HepG2 (cell line): ENCODE measurements around the gene TASOR2. TPM values are rescaled to one million over a fixed set of nuclear protein-coding genes. Genes with fewer than 3 reads are reported as not detected.

Experiments
- ARHGAP35 ChIP-seq: sonication (generic); formaldehyde crosslinking; IDR thresholded peaks from 2 replicates; pipeline ENCODE4 v1.9.0; 2022; ENCODE audit warnings: mild to moderate bottlenecking, inconsistent platforms, moderate library complexity, missing genetic modification reagents, borderline replicate concordance
- ERF ChIP-seq: IDR thresholded peaks from 2 replicates; pipeline ENCODE4 v1.6.1; 2018; ENCODE audit warnings: missing biosample characterization, missing genetic modification reagents
- KLF9 ChIP-seq: IDR thresholded peaks from 2 replicates; pipeline ENCODE4 v1.6.1; 2016; ENCODE audit warnings: low read depth
- MED1 ChIP-seq: sonication (generic); formaldehyde crosslinking; IDR thresholded peaks from 2 replicates; pipeline ENCODE4 v1.4.0; 2020; ENCODE audit warnings: missing genetic modification reagents
- MTA3 ChIP-seq: sonication (generic); formaldehyde crosslinking; IDR thresholded peaks from 2 replicates; pipeline ENCODE4 v1.4.0; 2020; ENCODE audit warnings: missing genetic modification reagents
- MXD1 ChIP-seq: sonication (generic); formaldehyde crosslinking; IDR thresholded peaks from 2 replicates; pipeline ENCODE4 v1.4.0; 2020; ENCODE audit warnings: mild to moderate bottlenecking, missing genetic modification reagents
- NR2F1 ChIP-seq, 2 experiments: fragments of 450-650 bp in 1 of 2; formaldehyde crosslinking in 1 of 2; IDR thresholded peaks; 2 replicates each; pipeline versions ENCODE4 v1.5.0 to v1.6.1; 2016 to 2020; ENCODE audit warnings: mild to moderate bottlenecking in 1 of 2, missing compliant biosample characterization in 1 of 2, missing genetic modification reagents in 1 of 2, moderate library complexity in 1 of 2
- NR2F2 ChIP-seq: IDR thresholded peaks from 2 replicates; pipeline ENCODE4 v1.6.1; 2012; ENCODE audit warnings: low read depth, inconsistent platforms, borderline replicate concordance
- RAD21 ChIP-seq: fragments of 450-650 bp; formaldehyde crosslinking; IDR thresholded peaks from 2 replicates; pipeline ENCODE4 v1.5.0; 2020; ENCODE audit warnings: mild to moderate bottlenecking
- SIN3A ChIP-seq: IDR thresholded peaks from 2 replicates; pipeline ENCODE4 v1.6.1; 2011; ENCODE audit warnings: low read depth, mild to moderate bottlenecking, control low read depth, low read length, borderline replicate concordance
- SMYD3 ChIP-seq: sonication (generic); formaldehyde crosslinking; IDR thresholded peaks from 2 replicates; pipeline ENCODE4 v1.8.1; 2023; ENCODE audit warnings: mild to moderate bottlenecking, missing genetic modification reagents
- SNAPC5 ChIP-seq: sonication (generic); formaldehyde crosslinking; IDR thresholded peaks from 2 replicates; pipeline ENCODE4 v1.8.1; 2023; ENCODE audit warnings: mild to moderate bottlenecking, missing genetic modification reagents, borderline replicate concordance
- SRF ChIP-seq: IDR thresholded peaks from 2 replicates; pipeline ENCODE4 v1.6.1; 2011; ENCODE audit warnings: mild to moderate bottlenecking, low read depth, low read length, moderate library complexity
- TGIF2 ChIP-seq: IDR thresholded peaks from 2 replicates; pipeline ENCODE4 v1.6.1; 2016; ENCODE audit warnings: control low read depth, missing compliant biosample characterization
- TRIM24 ChIP-seq: sonication (generic); formaldehyde crosslinking; IDR thresholded peaks from 2 replicates; pipeline ENCODE4 v1.8.0; 2022; ENCODE audit warnings: mild to moderate bottlenecking, missing genetic modification reagents
- ZFP36L2 ChIP-seq: sonication (generic); formaldehyde crosslinking; IDR thresholded peaks from 2 replicates; pipeline ENCODE4 v1.4.0; 2020; ENCODE audit warnings: missing genetic modification reagents
- ZNF142 ChIP-seq: sonication (generic); formaldehyde crosslinking; IDR thresholded peaks from 2 replicates; pipeline ENCODE4 v1.4.0; 2020; ENCODE audit warnings: missing genetic modification reagents
- ZNF207 ChIP-seq: fragments of 450-650 bp; IDR thresholded peaks from 2 replicates; pipeline ENCODE4 v1.6.1; 2016; ENCODE audit warnings: antibody characterized with exemption, borderline replicate concordance
- ZNF225 ChIP-seq: sonication (generic); formaldehyde crosslinking; IDR thresholded peaks from 2 replicates; pipeline ENCODE4 v1.4.0; 2020; ENCODE audit warnings: mild to moderate bottlenecking, missing genetic modification reagents
- ZNF414 ChIP-seq: sonication (generic); formaldehyde crosslinking; IDR thresholded peaks from 2 replicates; pipeline ENCODE4 v1.5.0; 2020; ENCODE audit warnings: missing genetic modification reagents
- ZNF510 ChIP-seq: sonication (generic); formaldehyde crosslinking; IDR thresholded peaks from 2 replicates; pipeline ENCODE4 v1.4.0; 2020; ENCODE audit warnings: low read depth, mild to moderate bottlenecking, missing genetic modification reagents
- ZNF558 ChIP-seq: sonication (generic); formaldehyde crosslinking; IDR thresholded peaks from 2 replicates; pipeline ENCODE4 v1.9.0; 2022; ENCODE audit warnings: mild to moderate bottlenecking, missing genetic modification reagents, borderline replicate concordance
- ZNF564 ChIP-seq: sonication (generic); formaldehyde crosslinking; IDR thresholded peaks from 2 replicates; pipeline ENCODE4 v1.8.1; 2023; ENCODE audit warnings: mild to moderate bottlenecking, missing genetic modification reagents
- ZNF605 ChIP-seq: sonication (generic); formaldehyde crosslinking; IDR thresholded peaks from 2 replicates; pipeline ENCODE4 v1.8.0; 2022; ENCODE audit warnings: mild to moderate bottlenecking, missing genetic modification reagents
- ZNF629 ChIP-seq: sonication (generic); formaldehyde crosslinking; conservative IDR thresholded peaks from 2 replicates; pipeline ENCODE4 v1.5.0; 2020; ENCODE audit warnings: missing genetic modification reagents
- polyA plus RNA-seq, 8 experiments: library from polyadenylated mRNA; depleted of rRNA in 3 of 8; stranded (reverse) in 7 of 8; unstranded in 1 of 8; fragments of >200 nt; fragmentation: Illumina TruSeq in 4 of 8; extraction: Trizol in 4 of 8; gene quantifications; 2 replicates each; pipeline versions ENCODE4 v1.2.1 to v1.2.3, GENCODE V29; 2011 to 2016; ENCODE audit warnings: low read depth in 4 of 8, missing spikeins in 1 of 8, mixed read lengths in 1 of 8; ENCODE audit not compliant: insufficient read depth in 1 of 8
- total RNA-seq, 5 experiments: library from RNA; depleted of rRNA; stranded (reverse); fragments of >200 nt; fragmentation: Illumina TruSeq; extraction: Trizol; gene quantifications; 2 replicates each; pipeline ENCODE4 v1.2.3, GENCODE V29; 2016; ENCODE audit warnings: low read depth in 1 of 5

The TASOR2 gene
- total and polyA plus RNA-seq, 2 of the 13 experiments (the other 11 are each of a cell fraction or from before 2014, with no cell fraction given) = 24.2 to 55.3 TPM

GRCh38 chr10:5666841-5667630 is 17.6 kb upstream of the TASOR2 start (continued):
- no peak for TF ChIP-seq ZNF142
- no peak for TF ChIP-seq ZNF629
- no peak for TF ChIP-seq ZFP36L2 (CRISPR knock-in tag)
- TF ChIP-seq ZNF510 (CRISPR knock-in tag) = no peak
- no peak for TF ChIP-seq ZNF225
- peak; percentile 24; the same call in 1 of the 2 replicates for TF ChIP-seq MED1 (CRISPR knock-in tag)
- 0 out of 2 replicates have a peak, but pooled peaks have one; percentile 29 for TF ChIP-seq TGIF2 (CRISPR knock-in tag)
- TF ChIP-seq ZNF564 (CRISPR knock-in tag) = no peak
- TF ChIP-seq TRIM24 (CRISPR knock-in tag) = no peak
- no peak for TF ChIP-seq ERF (CRISPR knock-in tag)
- TF ChIP-seq ZNF558 (CRISPR knock-in tag) = no peak; the same call in 1 of the 2 replicates
- TF ChIP-seq ZNF605 (CRISPR knock-in tag) = peak; percentile 62; the same call in 1 of the 2 replicates
- TF ChIP-seq ZNF207 = no peak
- no peak for TF ChIP-seq RAD21 (CRISPR knock-in tag)
- peak; percentile 65; the same call in 1 of the 2 replicates for TF ChIP-seq ARHGAP35 (CRISPR knock-in tag)
- TF ChIP-seq SNAPC5 = no peak
- TF ChIP-seq ZNF414 = no peak
- TF ChIP-seq SIN3A = no peak
- no peak for TF ChIP-seq SRF
- no peak for TF ChIP-seq NR2F1 (CRISPR knock-in tag; IDR thresholded peaks at IDR 0.05)
- TF ChIP-seq MTA3 (CRISPR knock-in tag) = no peak
- peak; percentile 61; the same call in 1 of the 2 replicates for TF ChIP-seq MXD1 (CRISPR knock-in tag)
- no peak for TF ChIP-seq NR2F2
- no peak for TF ChIP-seq SMYD3 (CRISPR knock-in tag)
- no peak for TF ChIP-seq KLF9 (CRISPR knock-in tag)
